Measurements from ENCODE around the gene PREP.

The PREP gene

GRCh38 chr6:105391705-105392104 is 11.2 kb downstream of the PREP start:
- DNase-seq: no peak

- no peak for DNase-seq
Measured at GRCh38 chr6:105389543-105389942, 13.3 kb downstream of the PREP start.

- DNase-seq: no peak
Measured at GRCh38 chr6:105388392-105388791, 14.5 kb downstream of the PREP start.

GRCh38 chr6:105384004-105384403 is 18.9 kb downstream of the PREP start:
- DNase-seq: no peak

- no peak for DNase-seq
Measured at GRCh38 chr6:105382958-105383357, 19.9 kb downstream of the PREP start.

- DNase-seq: no peak
Measured at GRCh38 chr6:105382496-105382895, 20.4 kb downstream of the PREP start.

- DNase-seq: no peak
Measured at GRCh38 chr6:105380634-105381033, 22.2 kb downstream of the PREP start.

GRCh38 chr6:105375797-105376196 is 27.1 kb downstream of the PREP start:
- DNase-seq: no peak

- no peak for DNase-seq
Measured at GRCh38 chr6:105374010-105374420, 28.9 kb downstream of the PREP start.

- no peak for DNase-seq
Measured at GRCh38 chr6:105373481-105373880, 29.4 kb downstream of the PREP start.

- DNase-seq: no peak
Measured at GRCh38 chr6:105372849-105373182, 30.1 kb downstream of the PREP start.

- DNase-seq: no peak
Measured at GRCh38 chr6:105372142-105372848, 30.6 kb downstream of the PREP start.

- no peak for DNase-seq
Measured at GRCh38 chr6:105370351-105370750, 32.5 kb downstream of the PREP start.

- DNase-seq: no peak
Measured at GRCh38 chr6:105369145-105369544, 33.7 kb downstream of the PREP start.

GRCh38 chr6:105364243-105364642 is 38.6 kb downstream of the PREP start:
- DNase-seq: no peak

GRCh38 chr6:105363100-105363754 is 39.7 kb downstream of the PREP start:
- DNase-seq: peak; percentile 23

- DNase-seq: no peak
Measured at GRCh38 chr6:105359419-105360370, 43.2 kb downstream of the PREP start.

- DNase-seq: no peak
Measured at GRCh38 chr6:105357165-105357564, 45.7 kb downstream of the PREP start.

GRCh38 chr6:105352037-105352617 is 50.8 kb downstream of the PREP start:
- no peak for DNase-seq

- no peak for DNase-seq
Measured at GRCh38 chr6:105348897-105349296, 54.0 kb downstream of the PREP start.

- DNase-seq: no peak
Measured at GRCh38 chr6:105346052-105346451, 56.8 kb downstream of the PREP start.

GRCh38 chr6:105345506-105345905 is 57.4 kb downstream of the PREP start:
- no peak for DNase-seq

- DNase-seq: no peak
Measured at GRCh38 chr6:105344881-105345370, 58.0 kb downstream of the PREP start.

All from retina (tissue), 1 donor.